Neural cell (in vitro differentiated cells): Measurements from ENCODE around the gene KLK11. TPM values are rescaled to one million over a fixed set of nuclear protein-coding genes. Genes with fewer than 3 reads are reported as not detected.

Experiments
- H2AFZ ChIP-seq: fragments of 200-600, 300-800 bp; sonication (generic), shearing (Covaris generic); 2 replicates; pipeline ENCODE4 v1.6.0; 2014; ENCODE audit warnings: low read depth, mild to moderate bottlenecking, antibody characterized with exemption, low read length, moderate library complexity
- H3F3A ChIP-seq: fragments of 200-600 bp; shearing (Covaris generic); 2 replicates; pipeline ENCODE4 v1.6.1; 2016; ENCODE audit warnings: mild to moderate bottlenecking, moderate library complexity, mixed read lengths, antibody characterized with exemption, low read length; ENCODE audit not compliant: insufficient read depth, poor library complexity, severe bottlenecking
- H3K27ac ChIP-seq: fragments of 200-600, 300-800 bp; sonication (generic), shearing (Covaris generic); 2 replicates; pipeline ENCODE4 v1.5.1; 2014; ENCODE audit warnings: mild to moderate bottlenecking, low read length, moderate library complexity
- H3K27me3 ChIP-seq: fragments of 300-800, 200-600 bp; sonication (generic), shearing (Covaris generic); 2 replicates; pipeline ENCODE4 v1.6.0; 2014; ENCODE audit warnings: mild to moderate bottlenecking, low read depth, low read length, moderate library complexity; ENCODE audit not compliant: insufficient read depth
- H3K36me3 ChIP-seq: fragments of 300-800, 200-600 bp; sonication (generic), shearing (Covaris generic); 2 replicates; pipeline ENCODE4 v1.5.1; 2014; ENCODE audit warnings: mild to moderate bottlenecking, antibody characterized with exemption, low read length, moderate library complexity; ENCODE audit not compliant: insufficient read depth
- H3K4me2 ChIP-seq: fragments of 300-800, 200-600 bp; sonication (generic), shearing (Covaris generic); 2 replicates; pipeline ENCODE4 v1.6.0; 2014; ENCODE audit warnings: mild to moderate bottlenecking, low read length
- H3K4me3 ChIP-seq: fragments of 300-800, 200-600 bp; sonication (generic), shearing (Covaris generic); 2 replicates; pipeline ENCODE4 v1.5.1; 2014; ENCODE audit warnings: mild to moderate bottlenecking, low read length, moderate library complexity
- H3K79me2 ChIP-seq: fragments of 200-600 bp; shearing (Covaris generic); replicated peaks from 2 replicates; pipeline ENCODE4 v1.6.0; 2014; ENCODE audit warnings: mild to moderate bottlenecking, low read length, moderate library complexity; ENCODE audit not compliant: insufficient read depth
- H3K9ac ChIP-seq: fragments of 300-800, 200-600 bp; sonication (generic), shearing (Covaris generic); 2 replicates; pipeline ENCODE4 v1.6.1; 2016; ENCODE audit warnings: mild to moderate bottlenecking, low read length, mixed read lengths
- H3K9me2 ChIP-seq: fragments of 200-600 bp; shearing (Covaris generic); 2 replicates; pipeline ENCODE4 v1.6.1; 2016; ENCODE audit warnings: mild to moderate bottlenecking, low read length, mixed read lengths; ENCODE audit not compliant: insufficient read depth
- H3K9me3 ChIP-seq: fragments of 200-600, 300-800 bp; sonication (generic), shearing (Covaris generic); 2 replicates; pipeline ENCODE4 v1.6.1; 2016; ENCODE audit warnings: mild to moderate bottlenecking, mixed run types, low read length, moderate library complexity, mixed read lengths
- H4K20me1 ChIP-seq: fragments of 200-600 bp; shearing (Covaris generic); 2 replicates; pipeline ENCODE4 v1.6.1; 2016; ENCODE audit warnings: mild to moderate bottlenecking, mixed run types; ENCODE audit not compliant: insufficient read depth
- CTCF ChIP-seq: fragments of 450-650 bp; IDR thresholded peaks from 2 replicates; pipeline ENCODE4 v1.5.1; 2014; ENCODE audit warnings: antibody characterized with exemption, mild to moderate bottlenecking, moderate library complexity; ENCODE audit not compliant: poor library complexity, severe bottlenecking
- MXI1 ChIP-seq: fragments of 450-650 bp; conservative IDR thresholded peaks from 2 replicates; pipeline ENCODE4 v1.6.1; 2014; ENCODE audit warnings: antibody characterized with exemption, mild to moderate bottlenecking; ENCODE audit not compliant: poor library complexity, severe bottlenecking
- REST ChIP-seq: IDR thresholded peaks from 2 replicates; pipeline ENCODE4 v1.6.1; 2012; ENCODE audit warnings: borderline replicate concordance
- TAF1 ChIP-seq: IDR thresholded peaks from 2 replicates; pipeline ENCODE4 v1.6.1; 2012; ENCODE audit warnings: low read depth
- polyA plus RNA-seq: library from polyadenylated mRNA; depleted of rRNA; stranded (reverse); fragments of >200 nt; gene quantifications from 2 replicates; pipeline ENCODE4 v1.2.3, GENCODE V29; 2014

KLK11 gene
- polyA plus RNA-seq, 1 donor from 2014 or later: not detected

GRCh38 chr19:50972795-50973376 lies 53.5 kb downstream of the KLK11 start:
- no peaks in the 10 kb centered on the region for H3K9me2 ChIP-seq
- no peaks in the 10 kb centered on the region for H4K20me1 ChIP-seq
- H3K36me3 ChIP-seq: no peaks in the 10 kb centered on the region
- H3K4me3 ChIP-seq: no peak overlapping the region
- no peaks in the 10 kb centered on the region for H3F3A ChIP-seq
- no peak overlapping the region for H3K27ac ChIP-seq
- no peaks in the 10 kb centered on the region for H3K9me3 ChIP-seq
- TF ChIP-seq TAF1: no peak
- no peak for TF ChIP-seq MXI1
- TF ChIP-seq REST: no peak
- no peak for TF ChIP-seq CTCF
- no peak overlapping the region for H2AFZ ChIP-seq
- no peak overlapping the region for H3K4me2 ChIP-seq
- H3K9ac ChIP-seq: no peak overlapping the region
- no peaks in the 10 kb centered on the region for H3K27me3 ChIP-seq
- H3K79me2 ChIP-seq: no peaks in the 10 kb centered on the region

Other genes with a start within 250 kb of the KLK11 start
- gene ACP4, start 236.2 kb downstream of the KLK11 start, polyA plus RNA-seq: not detected in 2 replicates
- not detected in 2 replicates for gene KLK1, start 202.8 kb downstream of the KLK11 start, polyA plus RNA-seq
- not detected in 2 replicates for gene KLK15, start 193.0 kb downstream of the KLK11 start, polyA plus RNA-seq
- not detected in 2 replicates for gene KLK3, start 171.7 kb downstream of the KLK11 start, polyA plus RNA-seq
- gene KLK2, start 153.2 kb downstream of the KLK11 start, polyA plus RNA-seq: not detected in 2 replicates
- not detected in 2 replicates for gene KLK4, start 115.2 kb downstream of the KLK11 start, polyA plus RNA-seq
- gene KLK5, start 73.6 kb downstream of the KLK11 start, polyA plus RNA-seq: not detected in 2 replicates
- gene KLK6, start 57.0 kb downstream of the KLK11 start, polyA plus RNA-seq: not detected in 2 replicates
- not detected in 2 replicates for gene KLK7, start 42.7 kb downstream of the KLK11 start, polyA plus RNA-seq
- gene KLK8, start 25.0 kb downstream of the KLK11 start, polyA plus RNA-seq: not detected in 2 replicates
- 0.73 TPM in 1 of 2 replicates, not detected in the other for gene KLK10, start 6.9 kb downstream of the KLK11 start, polyA plus RNA-seq
- not detected in 2 replicates for gene KLK12, start 8.4 kb upstream of the KLK11 start, polyA plus RNA-seq
- not detected in 2 replicates for gene KLK13, start 38.5 kb upstream of the KLK11 start, polyA plus RNA-seq
- gene KLK14, start 56.3 kb upstream of the KLK11 start, polyA plus RNA-seq: not detected in 2 replicates
- 12.6 and 16.4 TPM in 2 replicates for gene CTU1, start 81.8 kb upstream of the KLK11 start, polyA plus RNA-seq
- gene SIGLEC9, start 98.3 kb upstream of the KLK11 start, polyA plus RNA-seq: not detected in 2 replicates
- gene SIGLEC7, start 115.7 kb upstream of the KLK11 start, polyA plus RNA-seq: not detected in 2 replicates
- gene CD33, start 198.5 kb upstream of the KLK11 start, polyA plus RNA-seq: not detected in 2 replicates
- not detected in 2 replicates for gene SIGLECL1, start 224.5 kb upstream of the KLK11 start, polyA plus RNA-seq